ENCODE measurements around the gene ZNF689. TPM values are rescaled to one million over a fixed set of nuclear protein-coding genes. Genes with fewer than 3 reads are reported as not detected.

Gene ZNF689
- total RNA-seq, 2 donors from 2014 or later: 13.4 to 17.8 TPM

GRCh38 chr16:30620169-30620568 lies 10.0 kb upstream of the ZNF689 start:
- WGBS: 52% methylated on average over 3 of the region's 3 CpGs
- Histone ChIP-seq H3K4me1 (replicated peaks) (no peaks in the 10 kb centered on the region), H3K27me3 (replicated peaks; ENCODE audit: insufficient read depth) (no peaks in the 10 kb centered on the region), H3K4me3 (no peak overlapping the region), H3K9me3 (no peaks in the 10 kb centered on the region), H3K36me3 (no peaks in the 10 kb centered on the region), H3K27ac (no peak overlapping the region)
- no peak for DNase-seq (ENCODE audit: low spot score)
- TF ChIP-seq POLR2AphosphoS5 (IDR thresholded peaks at IDR 0.05): no peak
- TF ChIP-seq, protein P1, sequence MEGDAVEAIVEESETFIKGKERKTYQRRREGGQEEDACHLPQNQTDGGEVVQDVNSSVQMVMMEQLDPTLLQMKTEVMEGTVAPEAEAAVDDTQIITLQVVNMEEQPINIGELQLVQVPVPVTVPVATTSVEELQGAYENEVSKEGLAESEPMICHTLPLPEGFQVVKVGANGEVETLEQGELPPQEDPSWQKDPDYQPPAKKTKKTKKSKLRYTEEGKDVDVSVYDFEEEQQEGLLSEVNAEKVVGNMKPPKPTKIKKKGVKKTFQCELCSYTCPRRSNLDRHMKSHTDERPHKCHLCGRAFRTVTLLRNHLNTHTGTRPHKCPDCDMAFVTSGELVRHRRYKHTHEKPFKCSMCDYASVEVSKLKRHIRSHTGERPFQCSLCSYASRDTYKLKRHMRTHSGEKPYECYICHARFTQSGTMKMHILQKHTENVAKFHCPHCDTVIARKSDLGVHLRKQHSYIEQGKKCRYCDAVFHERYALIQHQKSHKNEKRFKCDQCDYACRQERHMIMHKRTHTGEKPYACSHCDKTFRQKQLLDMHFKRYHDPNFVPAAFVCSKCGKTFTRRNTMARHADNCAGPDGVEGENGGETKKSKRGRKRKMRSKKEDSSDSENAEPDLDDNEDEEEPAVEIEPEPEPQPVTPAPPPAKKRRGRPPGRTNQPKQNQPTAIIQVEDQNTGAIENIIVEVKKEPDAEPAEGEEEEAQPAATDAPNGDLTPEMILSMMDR (IDR thresholded peaks at IDR 0.05): no peak
- TF ChIP-seq POLR2A (IDR thresholded peaks at IDR 0.05): no peak
- intact Hi-C loops (cut with DNase I): no loop called here

DNA sequence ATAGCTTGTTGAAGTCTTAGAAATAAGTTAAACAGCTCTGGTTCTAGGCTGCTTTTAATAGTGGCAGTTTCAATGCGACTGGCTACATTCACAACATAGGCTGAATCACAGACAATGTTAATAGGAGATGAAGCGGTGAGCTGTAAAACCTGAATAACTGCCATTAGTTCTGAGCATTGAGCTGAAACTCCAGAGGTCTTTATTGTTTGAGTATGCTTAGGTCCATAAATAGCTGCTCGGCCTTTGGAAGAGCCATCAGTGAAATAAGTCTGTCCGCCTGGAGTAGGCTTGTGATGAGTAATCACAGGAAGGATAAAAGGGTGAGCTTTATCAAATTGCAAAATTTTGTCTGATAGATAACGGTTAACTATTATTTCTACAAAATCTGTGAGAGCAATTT lies 9.4 kb upstream of the ZNF689 start:
- intact Hi-C loops (cut with DNase I): no loop called here

GRCh38 chr16:30619202-30619601 lies 9.0 kb upstream of the ZNF689 start:
- H3K4me3 ChIP-seq: no peak overlapping the region
- H3K36me3 ChIP-seq: no peaks in the 10 kb centered on the region
- H3K27me3 ChIP-seq (replicated peaks; ENCODE audit: insufficient read depth): no peaks in the 10 kb centered on the region
- TF ChIP-seq, protein P1 (IDR thresholded peaks at IDR 0.05): no peak
- TF ChIP-seq POLR2AphosphoS5 (IDR thresholded peaks at IDR 0.05): no peak
- TF ChIP-seq POLR2A (IDR thresholded peaks at IDR 0.05): no peak
- DNase-seq (ENCODE audit: low spot score): no peak
- 68% methylated on average over 4 of the region's 4 CpGs for WGBS
- H3K9me3 ChIP-seq: no peaks in the 10 kb centered on the region
- intact Hi-C loops (cut with DNase I): no loop called here
- H3K27ac ChIP-seq: no peak overlapping the region
- no peaks in the 10 kb centered on the region for H3K4me1 ChIP-seq (replicated peaks)

More for the DNA sequence above, 9.4 kb upstream of the ZNF689 start:
- H3K27me3 ChIP-seq (replicated peaks; ENCODE audit: insufficient read depth): no peaks in the 10 kb centered on the region
- no peak for DNase-seq (ENCODE audit: low spot score)
- H3K27ac ChIP-seq: no peak overlapping the region
- 48% methylated on average over 5 of the region's 5 CpGs for WGBS
- TF ChIP-seq POLR2A (IDR thresholded peaks at IDR 0.05): no peak
- no peak for TF ChIP-seq POLR2AphosphoS5 (IDR thresholded peaks at IDR 0.05)
- TF ChIP-seq, protein P1 (IDR thresholded peaks at IDR 0.05): no peak
- H3K9me3 ChIP-seq: no peaks in the 10 kb centered on the region
- H3K4me3 ChIP-seq: no peak overlapping the region
- H3K4me1 ChIP-seq (replicated peaks): no peaks in the 10 kb centered on the region
- H3K36me3 ChIP-seq: no peaks in the 10 kb centered on the region

DNA sequence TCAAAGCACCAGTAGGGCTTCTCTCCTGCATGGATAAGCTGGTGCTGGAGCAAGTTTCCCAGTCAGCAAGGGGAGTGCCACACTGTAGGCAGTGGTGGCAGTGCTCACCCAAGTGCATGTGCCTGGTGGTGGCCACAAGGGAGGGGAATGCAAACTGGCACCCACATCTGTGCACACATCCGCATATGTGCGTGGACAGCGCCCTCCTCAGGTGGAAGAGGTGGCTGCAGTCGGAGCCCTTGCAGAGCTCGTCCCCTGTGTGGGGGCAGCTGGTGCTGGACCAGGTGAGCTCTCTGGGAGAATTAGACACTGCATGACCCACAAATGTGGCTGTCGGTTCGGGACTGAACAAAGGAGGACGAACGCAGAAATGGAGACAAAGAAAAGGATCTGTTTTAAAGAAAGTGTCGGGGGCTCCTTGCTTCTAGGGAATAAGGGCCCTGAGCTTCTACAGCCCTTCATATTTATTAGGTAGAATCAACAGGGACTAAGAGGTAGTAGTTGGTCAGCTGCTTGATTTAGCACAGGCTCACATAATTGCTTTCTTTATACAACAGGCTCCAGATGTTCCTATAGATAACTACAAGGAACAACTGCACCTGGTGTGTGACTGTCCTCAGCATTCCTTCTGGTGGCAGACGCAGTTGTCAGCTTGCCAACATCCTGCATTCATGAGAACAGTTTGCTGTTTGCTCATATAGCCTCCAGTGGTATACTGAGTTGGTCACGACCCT lies 5.3 kb upstream of the ZNF689 start:
- Histone ChIP-seq H3K27ac (no peak overlapping the region), H3K36me3 (no peaks in the 10 kb centered on the region), H3K27me3 (replicated peaks; ENCODE audit: insufficient read depth) (no peaks in the 10 kb centered on the region), H3K9me3 (no peaks in the 10 kb centered on the region), H3K4me1 (replicated peaks) (no peaks in the 10 kb centered on the region), H3K4me3 (no peak overlapping the region)
- peak; percentile 54 for DNase-seq (ENCODE audit: low spot score)
- 33% methylated on average over 12 of the region's 12 CpGs for WGBS
- TF ChIP-seq POLR2A (IDR thresholded peaks at IDR 0.05): no peak
- TF ChIP-seq, protein P1 (IDR thresholded peaks at IDR 0.05): peak in 2 of 4 experiments; percentile 30 to 31
- TF ChIP-seq POLR2AphosphoS5 (IDR thresholded peaks at IDR 0.05): peak; percentile 44
- intact Hi-C loops (cut with DNase I): no loop called here
